ENCODE measurements around the gene ALPK1.

Gene ALPK1

DNA sequence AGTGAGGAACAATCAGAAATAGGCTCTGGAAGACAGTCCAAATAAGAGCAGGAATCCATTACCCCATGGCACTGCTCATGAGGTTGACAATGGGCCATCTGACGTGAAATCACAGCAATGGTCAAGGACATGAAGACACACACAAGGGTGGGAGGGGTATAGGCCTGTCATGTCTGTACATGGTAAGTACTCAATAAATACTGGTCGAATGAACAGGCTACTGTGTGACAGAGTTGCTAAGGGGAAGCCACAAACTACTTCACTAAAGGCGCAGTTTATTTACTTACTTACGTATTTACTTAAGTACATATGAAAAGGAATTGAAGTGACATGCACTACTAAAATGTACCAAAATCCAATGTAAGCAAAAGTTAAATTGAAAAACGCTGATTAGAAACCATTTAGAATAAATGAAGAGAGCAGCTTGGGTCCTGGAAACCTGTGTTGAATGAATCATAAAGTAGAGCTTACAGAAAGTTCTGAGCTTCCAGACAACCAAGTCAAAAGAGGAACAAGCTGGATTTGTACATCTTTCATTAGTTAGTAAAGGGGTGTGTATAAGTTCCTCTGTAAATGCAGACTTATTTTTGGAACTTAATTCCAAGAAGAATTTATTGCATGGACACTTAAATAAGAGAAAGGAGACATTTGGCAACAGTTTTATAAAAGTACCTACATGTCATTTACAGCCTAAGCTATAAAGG lies 32.7 kb downstream of the ALPK1 start:
- DNase-seq: no peak

DNA sequence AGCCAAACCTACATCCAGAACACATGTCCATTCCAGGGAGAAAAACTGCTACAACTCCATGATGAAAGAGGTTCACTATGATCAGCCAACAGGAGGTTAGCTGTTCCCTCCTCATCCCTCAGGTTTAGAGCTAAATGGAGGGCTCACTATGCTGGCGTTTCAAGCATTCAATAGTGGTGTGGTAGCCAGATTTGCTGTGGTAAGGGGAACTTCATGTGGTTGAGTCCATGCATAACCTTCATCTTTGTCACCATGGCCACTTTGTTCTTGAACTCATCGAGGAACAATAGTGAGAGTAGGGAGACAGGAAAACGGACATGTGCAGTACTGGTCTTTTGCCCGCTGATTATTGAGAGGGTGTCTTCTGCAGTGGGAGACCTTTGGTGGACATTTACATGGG lies 33.8 kb downstream of the ALPK1 start:
- DNase-seq: no peak

DNA sequence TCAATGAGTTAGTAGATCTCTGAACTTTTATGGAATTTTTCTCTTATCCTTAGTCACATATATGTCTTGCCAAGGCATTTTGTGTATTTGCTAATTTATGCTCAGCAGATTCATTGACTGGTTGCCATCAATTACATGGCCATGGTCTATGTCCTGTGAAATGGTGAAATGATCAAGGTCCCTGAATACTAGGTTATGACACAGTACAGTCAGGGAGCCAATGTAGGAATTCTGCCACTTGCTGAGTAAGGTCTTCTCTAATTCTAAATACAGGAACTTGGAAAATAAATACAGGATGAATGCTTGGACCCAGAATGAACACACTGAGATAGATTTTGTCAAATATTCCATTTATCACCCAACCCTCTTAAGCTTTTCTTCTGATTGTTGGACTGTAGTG lies 35.2 kb downstream of the ALPK1 start:
- no peak for DNase-seq

DNA sequence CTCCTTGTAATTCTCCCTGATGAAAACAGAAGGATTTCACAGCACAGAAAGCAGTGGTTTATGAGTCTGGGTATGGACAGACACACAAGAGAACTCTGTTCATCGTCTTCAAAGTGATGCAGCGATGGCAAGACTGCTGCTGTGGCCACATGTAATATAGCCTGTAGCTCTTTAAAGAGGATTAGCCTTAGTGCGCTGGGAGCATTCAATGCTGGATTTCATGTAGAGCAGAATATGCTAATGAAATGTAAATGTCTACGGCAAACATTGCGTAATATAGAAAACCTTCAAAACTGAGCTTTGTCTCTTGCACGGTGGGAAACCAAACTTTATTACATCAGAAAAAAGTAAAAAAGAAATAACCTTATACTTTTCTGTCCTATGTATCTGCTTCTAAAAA lies 42.9 kb downstream of the ALPK1 start:
- no peak for DNase-seq

DNA sequence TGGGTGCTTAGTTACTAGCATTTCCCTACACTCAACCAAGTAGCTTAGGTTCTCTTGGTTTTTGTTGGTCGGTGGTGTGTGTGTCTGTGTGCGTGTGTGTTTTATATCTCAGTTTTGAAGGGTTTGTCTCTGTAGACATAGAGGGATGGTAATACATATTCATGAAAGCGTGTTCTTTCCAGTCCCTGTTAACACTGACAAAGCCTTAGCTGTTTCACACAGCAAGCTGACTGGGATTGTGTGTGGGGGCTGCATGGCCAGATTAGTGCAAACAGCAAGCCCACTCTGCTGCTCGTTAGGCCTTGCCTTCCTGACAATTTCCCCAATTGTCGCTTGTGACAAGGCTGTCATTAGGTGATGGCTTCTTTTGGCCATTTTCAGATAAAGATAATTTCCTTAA lies 43.9 kb downstream of the ALPK1 start:
- DNase-seq: no peak

DNA sequence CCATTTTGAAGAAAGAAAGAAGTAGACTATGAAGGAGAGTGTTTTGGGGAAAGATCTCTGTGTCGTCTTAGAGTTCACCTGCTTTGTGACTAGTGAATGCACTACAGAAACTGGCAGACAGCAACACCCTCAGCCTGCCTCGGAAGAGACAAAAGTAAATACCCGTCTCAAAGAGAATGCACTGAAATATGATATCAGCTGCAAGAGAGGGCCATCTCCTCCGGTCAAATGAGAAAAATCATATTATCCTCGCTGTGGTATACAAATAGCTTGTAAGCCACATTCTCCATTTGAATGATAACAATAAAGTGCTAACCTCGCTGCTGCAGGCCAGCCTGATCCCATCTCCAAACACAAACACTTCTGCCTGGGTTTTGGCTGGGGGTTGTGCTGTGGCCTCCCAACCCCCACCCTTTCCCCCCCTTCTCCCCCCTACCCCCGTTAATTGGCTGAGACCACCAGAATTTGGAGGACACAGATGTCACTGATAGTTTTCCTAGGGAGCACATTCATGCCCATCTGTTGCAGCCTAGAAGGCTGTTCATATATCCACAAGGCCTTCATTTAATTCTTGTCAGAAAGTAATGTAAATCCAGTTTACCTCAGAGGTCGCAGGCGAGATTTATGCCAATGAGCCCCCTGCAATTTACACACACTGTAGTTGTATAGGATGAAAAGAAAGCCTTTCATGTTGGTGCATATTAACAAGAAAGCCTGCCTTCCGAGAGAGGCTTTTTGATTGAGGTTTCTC lies 46.3 kb downstream of the ALPK1 start:
- no peak for DNase-seq

DNA sequence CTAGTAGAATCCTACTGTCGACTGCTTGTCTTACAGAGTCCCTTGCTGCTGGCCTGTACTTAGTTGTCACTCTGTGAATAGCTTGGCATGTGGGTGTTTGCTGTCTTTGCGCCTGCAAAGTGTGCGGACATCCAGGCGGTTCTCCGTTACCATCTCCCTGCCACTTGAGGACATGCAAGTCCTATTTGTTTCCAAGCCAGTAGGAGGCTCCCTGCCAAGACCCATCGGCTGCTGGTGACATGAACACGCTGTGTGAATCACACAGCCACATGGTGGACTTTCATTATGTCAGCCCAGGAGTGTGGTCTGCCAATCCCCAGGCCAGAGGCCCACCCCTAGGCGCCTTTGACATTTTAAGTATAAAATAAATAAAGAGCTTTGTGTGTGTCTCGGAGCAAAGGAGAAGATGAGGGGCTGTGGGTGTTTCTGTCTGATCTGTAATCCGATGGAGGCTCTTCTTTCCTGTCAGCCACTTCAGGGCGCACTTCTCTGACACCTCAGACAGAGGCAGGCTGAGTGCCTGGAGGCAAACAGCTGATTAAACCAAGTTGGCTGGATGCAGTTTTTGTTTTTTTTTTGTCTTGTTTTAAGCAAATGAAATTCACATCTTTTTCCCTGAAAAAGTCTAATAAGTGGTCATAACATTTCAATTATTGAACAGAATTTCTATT lies 51.5 kb downstream of the ALPK1 start:
- DNase-seq: no peak

DNA sequence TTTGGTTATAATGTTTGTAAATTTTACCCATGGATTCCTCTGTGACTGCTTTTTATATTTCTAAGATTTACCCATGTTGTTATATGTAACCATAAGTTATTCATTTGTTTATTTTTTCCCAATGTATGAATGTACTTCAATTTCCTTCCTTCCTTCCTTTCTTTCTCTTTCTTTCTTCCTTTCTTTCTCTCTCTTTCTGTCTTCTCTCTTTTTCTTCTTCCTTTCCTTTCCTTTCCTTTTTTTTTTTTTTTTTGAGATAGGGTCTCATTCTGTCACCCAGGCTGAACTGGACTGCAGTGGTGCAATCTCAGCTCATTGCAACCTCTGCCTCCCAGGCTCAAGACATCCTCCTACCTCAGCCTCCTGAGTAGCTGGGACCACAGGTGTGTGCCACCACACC lies 55.6 kb downstream of the ALPK1 start:
- DNase-seq: no peak

DNA sequence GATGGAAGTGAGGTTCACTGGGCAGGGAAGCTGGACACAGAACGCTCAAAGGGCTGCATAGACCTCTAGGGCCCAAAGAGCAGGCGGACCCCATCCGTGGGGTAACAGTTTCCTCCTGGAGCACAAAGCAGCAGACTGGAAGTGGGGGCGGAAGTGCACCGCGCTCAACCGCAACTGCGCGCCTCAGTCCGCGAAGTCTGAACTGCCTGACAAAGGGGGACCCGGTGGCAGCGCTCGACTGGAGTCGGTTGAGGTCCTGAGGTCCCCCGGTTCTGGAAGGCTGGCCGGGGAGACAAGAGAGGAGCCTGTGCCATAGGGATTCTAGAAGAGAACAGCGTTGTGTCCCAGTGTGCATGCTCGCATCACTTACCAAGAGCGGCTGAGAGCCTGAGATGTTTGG lies 58.5 kb downstream of the ALPK1 start:
- no peak for DNase-seq

DNA sequence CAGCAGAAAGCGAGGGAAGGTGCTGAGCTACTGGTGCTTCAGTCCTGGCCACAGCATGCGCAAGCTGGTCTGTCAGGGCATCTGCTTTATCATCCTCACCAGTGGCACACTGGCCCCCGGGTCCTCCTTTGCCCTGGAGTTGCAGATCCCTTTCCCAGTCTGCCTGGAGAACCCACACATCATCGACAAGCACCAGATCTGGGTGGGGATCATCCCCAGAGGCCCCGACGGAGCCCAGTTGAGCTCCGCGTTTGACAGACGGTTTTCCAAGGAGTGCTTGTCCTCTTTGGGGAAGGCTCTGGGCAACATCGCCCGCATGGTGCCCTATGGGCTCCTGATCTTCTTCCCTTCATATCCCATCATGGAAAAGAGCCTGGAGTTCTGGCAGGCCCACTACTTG lies 60.3 kb downstream of the ALPK1 start:
- no peak for DNase-seq

DNA sequence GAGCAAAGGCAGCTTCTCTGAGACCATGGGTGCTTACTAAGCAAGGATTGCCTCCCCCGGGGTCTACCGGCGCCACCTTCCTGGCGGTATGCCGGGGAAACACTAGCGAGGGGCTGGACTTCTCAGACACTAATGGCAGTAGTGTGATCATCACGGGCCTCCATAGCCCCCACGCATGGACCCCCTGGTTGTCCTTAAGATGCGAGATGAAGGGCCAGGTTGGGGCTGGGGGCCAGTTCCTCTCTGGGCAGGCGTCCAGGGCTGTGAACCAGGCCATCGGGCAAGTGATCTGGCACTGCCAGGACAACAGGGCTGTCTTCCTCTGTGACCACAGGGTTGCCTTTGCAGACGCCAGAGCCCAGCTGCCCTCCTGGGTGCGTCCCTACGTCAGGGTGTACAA lies 60.7 kb downstream of the ALPK1 start:
- no peak for DNase-seq

DNA sequence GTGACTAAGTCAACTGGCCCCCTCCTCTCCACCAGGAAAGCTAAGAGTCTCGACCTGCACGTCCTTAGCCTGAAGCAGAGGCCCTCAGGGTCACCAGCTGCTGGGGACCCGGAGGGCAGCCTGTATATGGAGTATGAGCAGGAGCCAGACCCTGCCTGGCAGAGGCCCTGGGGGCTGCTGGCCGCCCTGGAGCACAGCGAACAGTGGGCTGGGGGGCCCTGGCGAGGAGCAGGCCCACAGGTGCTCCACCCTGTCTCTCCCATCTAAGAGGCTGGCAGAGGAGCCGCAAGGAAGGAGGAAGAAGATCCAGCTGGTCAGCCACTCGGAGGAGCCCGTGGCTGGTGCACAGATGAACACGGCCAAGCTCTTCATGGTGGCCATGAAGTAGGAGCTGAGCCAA lies 61.2 kb downstream of the ALPK1 start:
- no peak for DNase-seq

DNA sequence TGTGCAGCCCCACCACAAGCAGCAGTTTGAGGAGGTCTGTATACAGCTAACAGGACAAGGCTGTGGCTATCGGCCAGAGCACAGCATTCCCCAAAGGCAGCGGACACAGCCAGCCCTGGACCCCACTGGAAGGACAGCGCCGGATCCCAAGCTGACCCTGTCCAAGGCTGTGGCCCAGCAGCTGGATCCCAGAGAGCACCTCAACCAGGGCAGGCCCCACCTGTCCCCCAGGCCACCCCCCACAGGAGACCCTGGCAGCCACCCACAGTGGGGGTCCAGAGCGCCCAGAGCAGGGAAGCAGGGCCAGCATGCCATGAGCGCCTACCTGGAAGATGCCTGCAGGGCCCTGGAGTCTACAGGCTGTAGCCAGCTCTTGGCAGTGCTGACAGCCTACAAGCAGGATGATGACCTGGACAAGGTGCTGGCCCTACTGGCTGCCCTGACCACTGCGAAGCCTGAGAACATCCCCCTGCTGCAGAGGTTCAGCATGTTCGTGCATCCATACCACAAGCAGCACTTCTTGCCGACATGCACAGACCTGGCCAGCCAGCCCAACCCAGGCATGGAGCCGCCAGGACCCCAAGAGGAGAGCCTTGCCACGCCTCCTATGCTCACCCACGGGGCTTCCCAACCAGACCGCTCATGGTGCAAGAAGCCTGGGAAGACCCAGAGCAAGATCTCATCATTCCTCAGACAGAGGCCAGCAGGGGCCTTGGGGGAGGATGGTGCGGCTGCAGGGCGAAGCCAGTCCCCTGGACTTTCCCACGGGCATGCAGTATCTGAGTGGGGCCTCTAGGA lies 62.0 kb downstream of the ALPK1 start:
- DNase-seq: no peak

DNA sequence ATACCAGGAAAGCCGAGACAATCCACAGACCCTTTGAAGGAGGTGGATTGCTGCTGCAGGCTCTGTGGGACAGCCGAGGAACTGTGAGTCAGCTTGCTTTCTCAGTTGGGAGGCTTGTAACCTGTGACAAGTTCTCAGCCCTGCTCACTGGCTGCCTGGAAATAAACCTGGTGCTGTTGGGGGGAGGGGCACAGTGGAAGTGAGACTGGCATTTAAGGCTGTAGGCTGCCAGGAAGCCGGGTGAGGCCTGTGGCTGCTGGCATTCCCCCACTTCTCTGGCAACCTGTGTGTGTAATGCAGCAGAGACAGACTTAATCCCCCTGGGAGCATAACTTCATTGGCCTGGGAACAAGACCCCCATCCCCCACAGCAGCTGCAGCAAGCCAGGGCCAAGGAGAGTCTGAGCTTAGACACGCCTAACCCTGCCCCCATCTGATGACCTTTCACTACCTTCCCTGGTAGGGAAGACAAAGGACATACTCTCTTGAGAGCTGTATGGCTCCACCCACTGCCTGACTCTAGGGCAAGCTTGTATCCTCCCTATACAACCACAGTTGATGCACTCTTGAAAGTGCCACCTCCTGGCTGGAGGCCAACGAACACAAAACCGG lies 64.1 kb downstream of the ALPK1 start:
- DNase-seq: no peak

DNA sequence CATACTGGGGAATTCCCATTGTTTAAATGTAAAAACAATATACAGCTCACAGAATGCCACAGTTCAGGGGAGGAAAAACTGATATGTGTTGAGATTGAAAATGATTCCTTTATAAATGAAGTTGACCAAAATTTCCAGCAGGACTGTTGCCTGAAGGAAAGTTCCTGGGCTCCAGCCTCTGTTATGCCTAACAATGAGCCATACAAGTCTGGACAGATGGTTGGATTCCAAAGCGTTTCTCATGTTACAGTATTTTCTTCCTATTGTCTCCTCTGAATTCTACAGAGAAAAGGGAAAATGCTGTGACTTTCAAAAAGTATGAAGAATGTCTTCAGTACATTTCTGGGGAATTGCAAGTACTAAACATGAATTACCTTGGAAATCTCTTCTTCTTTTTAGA lies 73.3 kb downstream of the ALPK1 start:
- DNase-seq: no peak

DNA sequence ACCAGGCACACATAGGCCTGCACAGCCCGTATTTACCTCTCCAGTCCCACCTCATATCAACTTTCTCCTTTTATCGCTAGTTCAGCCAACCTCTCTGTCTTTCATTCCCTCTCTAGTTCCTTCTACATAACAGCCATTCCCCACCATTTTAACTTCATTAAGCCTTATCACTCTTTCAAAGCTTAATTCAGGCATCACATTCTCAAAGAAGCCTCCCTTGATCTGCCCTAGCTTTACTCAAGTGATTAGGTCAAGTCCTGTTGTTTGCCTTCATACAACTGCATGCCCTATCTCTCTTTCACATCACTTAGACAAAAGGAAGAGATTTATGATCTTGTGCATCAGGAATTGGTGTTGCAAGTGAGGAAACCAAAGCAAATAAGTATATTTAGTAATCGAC lies 74.2 kb downstream of the ALPK1 start:
- DNase-seq: no peak

DNA sequence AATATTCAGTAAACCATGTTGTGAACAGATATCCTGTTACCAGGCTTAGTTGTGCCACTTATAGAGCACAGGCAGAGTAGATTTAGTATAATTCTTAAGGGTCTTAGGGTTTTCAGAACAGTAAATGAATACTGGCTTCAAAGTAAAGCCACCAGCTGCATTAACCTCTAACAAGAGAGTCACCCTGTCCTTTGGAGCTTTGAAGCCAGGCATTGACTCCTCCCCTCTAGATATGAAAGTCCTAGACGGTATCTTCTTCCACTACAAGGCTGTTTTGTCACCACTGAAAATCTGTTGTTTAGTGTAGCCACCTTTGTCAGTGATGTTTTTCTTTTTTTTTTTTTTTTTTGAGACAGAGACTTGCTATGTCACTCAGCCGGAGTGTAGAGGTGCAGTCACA lies 77.7 kb downstream of the ALPK1 start:
- no peak for DNase-seq

DNA sequence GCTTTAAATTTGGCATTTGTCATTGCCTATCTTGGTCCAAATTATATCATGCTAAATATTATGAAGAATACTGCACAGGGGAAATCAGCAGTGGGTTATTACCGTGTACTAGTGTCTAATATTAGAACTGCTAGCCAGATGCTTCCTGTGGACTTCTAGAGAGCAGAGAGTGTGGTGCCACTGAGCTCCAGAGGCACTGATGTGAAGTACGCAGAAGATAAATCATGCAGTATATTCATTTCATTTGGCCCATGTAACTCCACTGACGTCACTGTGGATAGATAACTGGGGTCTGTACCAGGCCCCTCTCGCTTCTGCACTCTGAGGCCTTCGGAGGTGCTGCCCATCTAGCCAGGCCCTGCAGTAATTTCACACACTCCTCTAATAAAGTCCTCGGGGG lies 80.0 kb downstream of the ALPK1 start:
- no peak for DNase-seq

DNA sequence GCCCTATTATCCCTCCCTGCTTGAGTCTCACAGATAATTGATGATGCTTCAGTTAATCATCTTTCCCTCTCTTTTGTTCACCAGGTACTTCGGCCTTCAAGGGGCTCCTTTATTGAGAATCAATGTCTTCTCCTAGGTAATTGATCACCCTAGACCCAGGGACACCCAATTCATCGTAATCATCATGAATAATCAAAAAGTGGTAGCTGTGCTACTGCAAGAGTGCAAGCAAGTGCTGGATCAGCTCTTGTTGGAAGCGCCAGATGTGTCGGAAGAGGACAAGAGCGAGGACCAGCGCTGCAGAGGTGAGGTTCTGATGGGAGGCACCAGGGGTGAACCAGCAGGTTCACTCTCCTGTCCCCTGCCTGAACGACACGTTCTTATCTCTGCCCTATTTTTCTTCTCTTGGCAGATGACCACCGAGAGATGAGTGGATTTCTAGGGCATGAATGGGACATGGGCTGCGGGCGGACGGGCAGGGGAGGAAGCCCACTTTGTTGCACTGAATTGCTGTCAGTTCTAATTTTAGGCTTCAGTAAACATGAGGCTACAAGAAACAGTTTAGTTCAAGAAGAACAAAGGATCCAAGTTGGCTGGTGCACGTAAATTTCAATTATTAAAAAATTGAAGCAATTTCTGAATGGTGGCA lies 80.5 kb downstream of the ALPK1 start:
- DNase-seq: no peak

DNA sequence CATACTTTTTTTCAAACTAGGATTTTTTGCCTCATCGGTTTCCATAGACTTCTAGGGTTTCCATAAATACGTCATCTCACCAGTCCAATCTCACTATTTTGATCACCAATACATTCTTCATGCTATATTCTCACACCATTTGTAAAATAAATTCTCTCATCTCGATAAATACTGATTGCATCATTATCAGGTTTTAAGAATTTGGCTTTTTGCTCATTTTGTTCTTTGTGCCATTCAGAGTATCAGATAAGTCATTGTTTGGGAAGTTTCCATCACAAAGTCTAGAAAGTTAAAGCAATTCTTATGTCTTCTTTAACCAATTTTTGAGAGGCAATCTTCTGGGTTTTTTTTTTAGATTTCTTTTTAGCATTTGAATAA lies 81.1 kb downstream of the ALPK1 start:
- no peak for DNase-seq

DNA sequence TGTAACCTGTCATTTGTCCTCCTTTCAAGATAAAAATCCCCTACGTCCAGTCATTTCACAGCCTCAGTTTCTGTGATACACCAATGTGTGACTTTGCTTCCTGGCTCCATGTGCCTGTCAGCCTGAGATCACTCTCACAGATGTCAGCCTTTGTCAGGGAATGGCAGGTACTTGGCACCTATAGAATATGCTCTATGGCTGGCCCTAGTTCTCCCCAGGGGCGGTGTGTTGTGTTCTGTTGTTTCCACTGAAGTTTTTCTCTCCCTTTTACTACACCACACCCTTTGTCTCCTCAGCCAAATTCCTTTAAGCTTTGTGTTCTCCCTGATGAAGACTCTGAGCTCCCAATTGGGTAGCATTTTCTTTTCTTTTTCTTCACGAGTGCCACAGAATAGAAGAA lies 81.7 kb downstream of the ALPK1 start:
- DNase-seq: no peak

DNA sequence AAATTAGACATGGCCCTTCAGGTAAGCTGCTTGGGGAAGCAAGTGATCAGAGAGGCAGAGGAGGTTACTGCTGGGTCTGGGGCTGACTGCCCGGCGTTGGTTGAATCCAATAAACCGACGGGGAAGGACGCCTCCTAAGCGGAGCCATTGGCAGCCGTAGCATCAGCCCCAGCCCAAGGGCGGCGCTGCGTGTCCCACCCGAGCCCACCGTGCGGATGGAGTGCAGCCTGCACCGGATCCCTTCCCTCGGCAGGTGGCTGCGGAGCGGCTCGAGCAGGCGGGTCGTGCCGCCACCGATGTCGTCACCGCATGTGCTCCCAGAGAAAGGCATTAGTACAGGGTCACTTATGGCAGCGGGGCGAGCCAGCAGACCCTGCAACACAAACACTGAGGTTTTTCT lies 82.1 kb downstream of the ALPK1 start:
- DNase-seq: no peak

All from CD4-positive, alpha-beta T cell treated with Interleukin-15 for 1 hour (primary cell).